Measurements from ENCODE around the gene PSTPIP2. TPM values are rescaled to one million over a fixed set of nuclear protein-coding genes. Genes with fewer than 3 reads are reported as not detected.

PSTPIP2 gene
- total RNA-seq, 1 experiment from 2014 or later = 1.9 TPM

DNA sequence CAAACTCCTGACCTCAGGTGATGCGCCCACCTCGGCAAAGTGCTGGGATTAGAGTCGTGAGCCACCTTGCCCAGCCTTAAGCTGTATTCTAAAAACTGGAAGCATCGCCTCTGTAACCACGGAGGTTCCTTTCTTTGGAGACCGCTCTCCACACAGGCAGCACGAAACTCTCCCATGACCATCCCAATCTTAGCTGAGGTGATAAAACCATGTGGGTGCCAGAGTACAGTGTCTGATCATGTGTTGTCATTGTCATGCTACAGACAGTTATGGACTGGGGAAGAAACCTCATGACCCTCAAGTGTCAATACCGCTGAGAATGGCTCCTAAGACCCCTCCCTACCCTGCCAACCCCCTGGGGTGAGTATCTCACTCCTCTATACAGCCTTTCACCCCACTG, 63.5 kb downstream of the PSTPIP2 start:
- TF ChIP-seq, protein P1, sequence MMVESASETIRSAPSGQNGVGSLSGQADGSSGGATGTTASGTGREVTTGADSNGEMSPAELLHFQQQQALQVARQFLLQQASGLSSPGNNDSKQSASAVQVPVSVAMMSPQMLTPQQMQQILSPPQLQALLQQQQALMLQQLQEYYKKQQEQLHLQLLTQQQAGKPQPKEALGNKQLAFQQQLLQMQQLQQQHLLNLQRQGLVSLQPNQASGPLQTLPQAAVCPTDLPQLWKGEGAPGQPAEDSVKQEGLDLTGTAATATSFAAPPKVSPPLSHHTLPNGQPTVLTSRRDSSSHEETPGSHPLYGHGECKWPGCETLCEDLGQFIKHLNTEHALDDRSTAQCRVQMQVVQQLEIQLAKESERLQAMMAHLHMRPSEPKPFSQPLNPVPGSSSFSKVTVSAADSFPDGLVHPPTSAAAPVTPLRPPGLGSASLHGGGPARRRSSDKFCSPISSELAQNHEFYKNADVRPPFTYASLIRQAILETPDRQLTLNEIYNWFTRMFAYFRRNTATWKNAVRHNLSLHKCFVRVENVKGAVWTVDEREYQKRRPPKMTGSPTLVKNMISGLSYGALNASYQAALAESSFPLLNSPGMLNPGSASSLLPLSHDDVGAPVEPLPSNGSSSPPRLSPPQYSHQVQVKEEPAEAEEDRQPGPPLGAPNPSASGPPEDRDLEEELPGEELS (CRISPR knock-in tag; IDR thresholded peaks at IDR 0.05) = no peak
- TF ChIP-seq ZNF532 (CRISPR knock-in tag; IDR thresholded peaks at IDR 0.05; ENCODE audit: borderline replicate concordance) (no peak), ARID4B (CRISPR knock-in tag; IDR thresholded peaks at IDR 0.05; ENCODE audit: borderline replicate concordance) (no peak), ZNF423 (CRISPR knock-in tag; IDR thresholded peaks at IDR 0.05) (no peak), TEAD1 (CRISPR knock-in tag; IDR thresholded peaks at IDR 0.05) (no peak)
- TF ChIP-seq, protein P2, sequence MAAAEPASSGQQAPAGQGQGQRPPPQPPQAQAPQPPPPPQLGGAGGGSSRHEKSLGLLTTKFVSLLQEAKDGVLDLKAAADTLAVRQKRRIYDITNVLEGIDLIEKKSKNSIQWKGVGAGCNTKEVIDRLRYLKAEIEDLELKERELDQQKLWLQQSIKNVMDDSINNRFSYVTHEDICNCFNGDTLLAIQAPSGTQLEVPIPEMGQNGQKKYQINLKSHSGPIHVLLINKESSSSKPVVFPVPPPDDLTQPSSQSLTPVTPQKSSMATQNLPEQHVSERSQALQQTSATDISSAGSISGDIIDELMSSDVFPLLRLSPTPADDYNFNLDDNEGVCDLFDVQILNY (CRISPR knock-in tag; IDR thresholded peaks at IDR 0.05) = no peak
- TF ChIP-seq, protein P3, sequence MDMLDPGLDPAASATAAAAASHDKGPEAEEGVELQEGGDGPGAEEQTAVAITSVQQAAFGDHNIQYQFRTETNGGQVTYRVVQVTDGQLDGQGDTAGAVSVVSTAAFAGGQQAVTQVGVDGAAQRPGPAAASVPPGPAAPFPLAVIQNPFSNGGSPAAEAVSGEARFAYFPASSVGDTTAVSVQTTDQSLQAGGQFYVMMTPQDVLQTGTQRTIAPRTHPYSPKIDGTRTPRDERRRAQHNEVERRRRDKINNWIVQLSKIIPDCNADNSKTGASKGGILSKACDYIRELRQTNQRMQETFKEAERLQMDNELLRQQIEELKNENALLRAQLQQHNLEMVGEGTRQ (CRISPR knock-in tag; IDR thresholded peaks at IDR 0.05) = no peak
- POLR2A ChIA-PET = no interaction called here
- Mint-ChIP-seq H3K9me3 (peaks cover 5% of the 10 kb centered on the region; the same call in 1 of the 2 replicates), H3K4me1 (peaks cover 12% of the 10 kb centered on the region), H3K36me3 (no peaks in the 10 kb centered on the region), H3K4me3 (no peak overlapping the region), H3K27me3 (ENCODE audit: low read depth) (no peaks in the 10 kb centered on the region; the same call in 1 of the 2 replicates), H3K27ac (no peak overlapping the region)
- DNase-seq (ENCODE audit: low spot score) (no peak), ATAC-seq (no peak)
- CTCF ChIA-PET = interaction anchor here (2.0 kb wide), 1 partner anchor 65 kb away, joined by 5 read pairs; no protein-coding TSS in a partner anchor

DNA sequence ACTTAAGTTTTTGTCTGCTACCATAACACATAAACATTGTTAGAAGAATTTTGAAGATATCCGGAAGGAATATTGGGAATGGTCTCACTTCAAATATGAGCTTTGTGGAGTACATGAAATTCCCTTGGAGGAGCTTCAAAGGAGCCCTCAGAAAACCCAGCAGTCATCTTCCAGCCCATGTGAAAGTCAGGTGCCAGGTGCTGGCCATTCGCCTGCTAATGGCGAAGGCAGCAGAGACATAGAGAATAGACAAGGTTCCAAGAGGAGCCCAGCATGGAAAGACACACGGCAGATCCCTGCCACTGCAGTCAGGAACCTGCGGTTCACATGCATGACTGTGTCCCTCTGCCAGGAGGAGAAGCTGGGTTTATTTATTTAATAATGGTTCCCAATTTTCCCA, 64.9 kb downstream of the PSTPIP2 start:
- no peak overlapping the region for H3K27ac Mint-ChIP-seq
- H3K36me3 Mint-ChIP-seq = 0 out of 2 replicates have a peak, but pooled peaks cover 3% of the 10 kb centered on the region
- H3K9me3 Mint-ChIP-seq = peaks cover 16% of the 10 kb centered on the region
- H3K4me1 Mint-ChIP-seq = peaks cover 12% of the 10 kb centered on the region
- no peak overlapping the region for H3K4me3 Mint-ChIP-seq
- ChIA-PET CTCF (interaction anchor here (2.0 kb wide), 1 partner anchor 67 kb away, joined by 5 read pairs; no protein-coding TSS in a partner anchor), POLR2A (no interaction called here)
- no peak; the same call in 1 of the 2 replicates for ATAC-seq
- DNase-seq (ENCODE audit: low spot score) = no peak
- H3K27me3 Mint-ChIP-seq (ENCODE audit: low read depth) = no peaks in the 10 kb centered on the region; the same call in 1 of the 2 replicates
- TF ChIP-seq ZNF532 (CRISPR knock-in tag; IDR thresholded peaks at IDR 0.05; ENCODE audit: borderline replicate concordance) (no peak), ARID4B (CRISPR knock-in tag; IDR thresholded peaks at IDR 0.05; ENCODE audit: borderline replicate concordance) (no peak), NR1H2 (CRISPR knock-in tag; IDR thresholded peaks at IDR 0.05) (no peak)
- TF ChIP-seq, protein P4, sequence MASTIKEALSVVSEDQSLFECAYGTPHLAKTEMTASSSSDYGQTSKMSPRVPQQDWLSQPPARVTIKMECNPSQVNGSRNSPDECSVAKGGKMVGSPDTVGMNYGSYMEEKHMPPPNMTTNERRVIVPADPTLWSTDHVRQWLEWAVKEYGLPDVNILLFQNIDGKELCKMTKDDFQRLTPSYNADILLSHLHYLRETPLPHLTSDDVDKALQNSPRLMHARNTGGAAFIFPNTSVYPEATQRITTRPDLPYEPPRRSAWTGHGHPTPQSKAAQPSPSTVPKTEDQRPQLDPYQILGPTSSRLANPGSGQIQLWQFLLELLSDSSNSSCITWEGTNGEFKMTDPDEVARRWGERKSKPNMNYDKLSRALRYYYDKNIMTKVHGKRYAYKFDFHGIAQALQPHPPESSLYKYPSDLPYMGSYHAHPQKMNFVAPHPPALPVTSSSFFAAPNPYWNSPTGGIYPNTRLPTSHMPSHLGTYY (CRISPR knock-in tag; IDR thresholded peaks at IDR 0.05) = no peak
